Measurements from ENCODE around the gene OR8B12.
"Not testable (repeated sequence)": the region's sequence is repeated elsewhere in the genome, so short reads cannot be mapped to it uniquely, and the experiment has no call there.

Gene OR8B12

GRCh38 chr11:124533626-124534025 is 9.8 kb downstream of the OR8B12 start:
- peaks cover 0 to 12% (median 0%) of the 10 kb centered on the region in 4 experiments for H3K4me1 ChIP-seq (ENCODE audit: control extremely low read depth in 1 of 4, control insufficient read depth in 4 of 4, insufficient read depth in 4 of 4, low read length in 3 of 4)
- no peak overlapping the region for H3K4me3 ChIP-seq (ENCODE audit: control insufficient read depth in 1 of 7, extremely low read depth in 1 of 7, insufficient read depth in 4 of 7, low read depth in 2 of 7, low read length in 6 of 7)
- peaks cover 0 to 2% (median 0%) of the 10 kb centered on the region in 5 experiments for H3K9me3 ChIP-seq (ENCODE audit: control extremely low read depth in 1 of 5, control insufficient read depth in 4 of 5, insufficient read depth in 2 of 5, low read depth in 1 of 5, low read length in 4 of 5)
- H3K27me3 ChIP-seq (replicated peaks in 2 of 5; ENCODE audit: control insufficient read depth in 4 of 5, insufficient read depth in 5 of 5, low read length in 4 of 5): peaks cover 0 to 2% (median 0%) of the 10 kb centered on the region in 5 experiments
- ChIA-PET CTCF (interaction anchor here (1.1 kb wide), 1 partner anchor 52 kb away, joined by 3 read pairs; no protein-coding TSS in a partner anchor), POLR2A (no interaction called here)
- 94% methylated on average over 2 of the region's 2 CpGs for WGBS (ENCODE audit: insufficient coverage)
- DNase-seq: no peak
- no peak overlapping the region for H3K27ac ChIP-seq (ENCODE audit: insufficient read depth in 1 of 2, low read depth in 1 of 2, low read length in 2 of 2, poor library complexity in 1 of 2, severe bottlenecking in 2 of 2)
- H3K36me3 ChIP-seq (ENCODE audit: control insufficient read depth in 4 of 4, insufficient read depth in 4 of 4, low read length in 3 of 4): no peaks in the 10 kb centered on the region

- DNase-seq: no peak
- no CpG with 5 or more reads among the region's 1 CpG for WGBS (ENCODE audit: insufficient coverage)
- H3K4me1 ChIP-seq (ENCODE audit: control extremely low read depth in 1 of 4, control insufficient read depth in 4 of 4, insufficient read depth in 4 of 4, low read length in 3 of 4): no peaks in the 10 kb centered on the region
- no peak overlapping the region for H3K4me3 ChIP-seq (ENCODE audit: control insufficient read depth in 1 of 7, extremely low read depth in 1 of 7, insufficient read depth in 4 of 7, low read depth in 2 of 7, low read length in 6 of 7)
- CTCF ChIA-PET: no interaction called here
- H3K27me3 ChIP-seq (replicated peaks in 2 of 5; ENCODE audit: control insufficient read depth in 4 of 5, insufficient read depth in 5 of 5, low read length in 4 of 5): peaks cover 0 to 30% (median 3%) of the 10 kb centered on the region in 5 experiments
- POLR2A ChIA-PET: no interaction called here
- no peaks in the 10 kb centered on the region for H3K36me3 ChIP-seq (ENCODE audit: control insufficient read depth in 4 of 4, insufficient read depth in 4 of 4, low read length in 3 of 4)
- no peaks in the 10 kb centered on the region for H3K9me3 ChIP-seq (ENCODE audit: control extremely low read depth in 1 of 5, control insufficient read depth in 4 of 5, insufficient read depth in 2 of 5, low read depth in 1 of 5, low read length in 4 of 5)
- no peak overlapping the region for H3K27ac ChIP-seq (ENCODE audit: insufficient read depth in 1 of 2, low read depth in 1 of 2, low read length in 2 of 2, poor library complexity in 1 of 2, severe bottlenecking in 2 of 2)
Measured at GRCh38 chr11:124520550-124520854, 23.0 kb downstream of the OR8B12 start.

- DNase-seq: peak in 1 of 3 donors; percentile 3
- Histone ChIP-seq H3K27me3 (replicated peaks in 2 of 5; ENCODE audit: control insufficient read depth in 4 of 5, insufficient read depth in 5 of 5, low read length in 4 of 5) (peaks cover 0 to 30% (median 3%) of the 10 kb centered on the region in 5 experiments), H3K4me3 (ENCODE audit: control insufficient read depth in 1 of 7, extremely low read depth in 1 of 7, insufficient read depth in 4 of 7, low read depth in 2 of 7, low read length in 6 of 7) (no peak overlapping the region), H3K27ac (ENCODE audit: insufficient read depth in 1 of 2, low read depth in 1 of 2, low read length in 2 of 2, poor library complexity in 1 of 2, severe bottlenecking in 2 of 2) (no peak overlapping the region), H3K9me3 (ENCODE audit: control extremely low read depth in 1 of 5, control insufficient read depth in 4 of 5, insufficient read depth in 2 of 5, low read depth in 1 of 5, low read length in 4 of 5) (no peaks in the 10 kb centered on the region), H3K4me1 (ENCODE audit: control extremely low read depth in 1 of 4, control insufficient read depth in 4 of 4, insufficient read depth in 4 of 4, low read length in 3 of 4) (no peaks in the 10 kb centered on the region), H3K36me3 (ENCODE audit: control insufficient read depth in 4 of 4, insufficient read depth in 4 of 4, low read length in 3 of 4) (no peaks in the 10 kb centered on the region)
- ChIA-PET CTCF (no interaction called here), POLR2A (no interaction called here)
- 60% methylated on average over 2 of the region's 2 CpGs for WGBS (ENCODE audit: insufficient coverage)
Measured at GRCh38 chr11:124519850-124520549, 23.5 kb downstream of the OR8B12 start.

GRCh38 chr11:124518989-124519451 is 24.4 kb downstream of the OR8B12 start:
- CTCF ChIA-PET: interaction anchor here (1.3 kb wide), 1 partner anchor 10 kb away, joined by 4 read pairs; no protein-coding TSS in a partner anchor
- peaks cover 0 to 30% (median 3%) of the 10 kb centered on the region in 5 experiments for H3K27me3 ChIP-seq (replicated peaks in 2 of 5; ENCODE audit: control insufficient read depth in 4 of 5, insufficient read depth in 5 of 5, low read length in 4 of 5)
- 75% methylated on average over 1 of the region's 3 CpGs for WGBS (ENCODE audit: insufficient coverage)
- no peak overlapping the region for H3K27ac ChIP-seq (ENCODE audit: insufficient read depth in 1 of 2, low read depth in 1 of 2, low read length in 2 of 2, poor library complexity in 1 of 2, severe bottlenecking in 2 of 2)
- no peaks in the 10 kb centered on the region for H3K36me3 ChIP-seq (ENCODE audit: control insufficient read depth in 4 of 4, insufficient read depth in 4 of 4, low read length in 3 of 4)
- no peaks in the 10 kb centered on the region for H3K4me1 ChIP-seq (ENCODE audit: control extremely low read depth in 1 of 4, control insufficient read depth in 4 of 4, insufficient read depth in 4 of 4, low read length in 3 of 4)
- POLR2A ChIA-PET: no interaction called here
- no peak overlapping the region for H3K4me3 ChIP-seq (ENCODE audit: control insufficient read depth in 1 of 7, extremely low read depth in 1 of 7, insufficient read depth in 4 of 7, low read depth in 2 of 7, low read length in 6 of 7)
- H3K9me3 ChIP-seq (ENCODE audit: control extremely low read depth in 1 of 5, control insufficient read depth in 4 of 5, insufficient read depth in 2 of 5, low read depth in 1 of 5, low read length in 4 of 5): no peaks in the 10 kb centered on the region
- DNase-seq: peak in 1 of 3 donors; percentile 19

- no peak for DNase-seq
- no peak overlapping the region for H3K27ac ChIP-seq (ENCODE audit: insufficient read depth in 1 of 2, low read depth in 1 of 2, low read length in 2 of 2, poor library complexity in 1 of 2, severe bottlenecking in 2 of 2)
- no peaks in the 10 kb centered on the region for H3K4me1 ChIP-seq (ENCODE audit: control extremely low read depth in 1 of 4, control insufficient read depth in 4 of 4, insufficient read depth in 4 of 4, low read length in 3 of 4)
- peaks cover 0 to 30% (median 6%) of the 10 kb centered on the region in 5 experiments for H3K27me3 ChIP-seq (replicated peaks in 2 of 5; ENCODE audit: control insufficient read depth in 4 of 5, insufficient read depth in 5 of 5, low read length in 4 of 5)
- H3K4me3 ChIP-seq (ENCODE audit: control insufficient read depth in 1 of 7, extremely low read depth in 1 of 7, insufficient read depth in 4 of 7, low read depth in 2 of 7, low read length in 6 of 7): no peak overlapping the region
- H3K36me3 ChIP-seq (ENCODE audit: control insufficient read depth in 4 of 4, insufficient read depth in 4 of 4, low read length in 3 of 4): no peaks in the 10 kb centered on the region
- POLR2A ChIA-PET: no interaction called here
- no peaks in the 10 kb centered on the region for H3K9me3 ChIP-seq (ENCODE audit: control extremely low read depth in 1 of 5, control insufficient read depth in 4 of 5, insufficient read depth in 2 of 5, low read depth in 1 of 5, low read length in 4 of 5)
- CTCF ChIA-PET: no interaction called here
- 97% methylated on average over 7 of the region's 12 CpGs for WGBS (ENCODE audit: insufficient coverage)
Measured at GRCh38 chr11:124517314-124517713, 26.1 kb downstream of the OR8B12 start.

GRCh38 chr11:124514675-124515074 is 28.8 kb downstream of the OR8B12 start:
- CTCF ChIA-PET; H3K9me3 ChIP-seq (ENCODE audit: control extremely low read depth in 1 of 5, control insufficient read depth in 4 of 5, insufficient read depth in 2 of 5, low read depth in 1 of 5, low read length in 4 of 5); H3K4me1 ChIP-seq (ENCODE audit: control extremely low read depth in 1 of 4, control insufficient read depth in 4 of 4, insufficient read depth in 4 of 4, low read length in 3 of 4); H3K27ac ChIP-seq (ENCODE audit: insufficient read depth in 1 of 2, low read depth in 1 of 2, low read length in 2 of 2, poor library complexity in 1 of 2, severe bottlenecking in 2 of 2); POLR2A ChIA-PET; H3K4me3 ChIP-seq (ENCODE audit: control insufficient read depth in 1 of 7, extremely low read depth in 1 of 7, insufficient read depth in 4 of 7, low read depth in 2 of 7, low read length in 6 of 7); H3K36me3 ChIP-seq (ENCODE audit: control insufficient read depth in 4 of 4, insufficient read depth in 4 of 4, low read length in 3 of 4): not testable (repeated sequence)
- peaks cover 0 to 36% (median 6%) of the 10 kb centered on the region in 5 experiments for H3K27me3 ChIP-seq (replicated peaks in 2 of 5; ENCODE audit: control insufficient read depth in 4 of 5, insufficient read depth in 5 of 5, low read length in 4 of 5)
- DNase-seq: peak in 1 of 3 donors; percentile 4
- WGBS (ENCODE audit: insufficient coverage): 100% methylated on average over 3 of the region's 4 CpGs

- Histone ChIP-seq H3K9me3 (ENCODE audit: control extremely low read depth in 1 of 5, control insufficient read depth in 4 of 5, insufficient read depth in 2 of 5, low read depth in 1 of 5, low read length in 4 of 5) (peaks cover 0 to 2% (median 0%) of the 10 kb centered on the region in 5 experiments), H3K27ac (ENCODE audit: insufficient read depth in 1 of 2, low read depth in 1 of 2, low read length in 2 of 2, poor library complexity in 1 of 2, severe bottlenecking in 2 of 2) (no peak overlapping the region), H3K27me3 (replicated peaks in 2 of 5; ENCODE audit: control insufficient read depth in 4 of 5, insufficient read depth in 5 of 5, low read length in 4 of 5) (peaks cover 0 to 35% (median 6%) of the 10 kb centered on the region in 5 experiments), H3K4me1 (ENCODE audit: control extremely low read depth in 1 of 4, control insufficient read depth in 4 of 4, insufficient read depth in 4 of 4, low read length in 3 of 4) (no peaks in the 10 kb centered on the region), H3K36me3 (ENCODE audit: control insufficient read depth in 4 of 4, insufficient read depth in 4 of 4, low read length in 3 of 4) (no peaks in the 10 kb centered on the region), H3K4me3 (ENCODE audit: control insufficient read depth in 1 of 7, extremely low read depth in 1 of 7, insufficient read depth in 4 of 7, low read depth in 2 of 7, low read length in 6 of 7) (no peak overlapping the region)
- no peak for DNase-seq
- ChIA-PET POLR2A (no interaction called here), CTCF (no interaction called here)
- WGBS (ENCODE audit: insufficient coverage): 86% methylated on average over 2 of the region's 3 CpGs
Measured at GRCh38 chr11:124514131-124514530, 29.3 kb downstream of the OR8B12 start.

All from common myeloid progenitor, CD34-positive (primary cell).